Endothelial cell of umbilical vein (primary cell): Measurements from ENCODE around the gene CACNA1B. TPM values are rescaled to one million over a fixed set of nuclear protein-coding genes. Genes with fewer than 3 reads are reported as not detected.

Experiments
- BruUV-seq: library from RNA; stranded (reverse); fragments of 400-500 nt; replicated peaks from 2 replicates; lab custom pipeline; 2021; lab: Mats Ljungman, UMichigan
- CTCF ChIA-PET: fragments of 300-600, 350-600 bp; sonication (Branson Sonifier 250); formaldehyde crosslinking; loops from one replicate; lab custom pipeline; 2021; ENCODE audit warnings: antibody characterized with exemption, inconsistent platforms; lab: Charles Lee
- POLR2A ChIA-PET: fragments of 300-600, 350-600 bp; sonication (Branson Sonifier 250); formaldehyde crosslinking; loops from one replicate; lab custom pipeline; 2021; ENCODE audit warnings: antibody characterized with exemption, inconsistent platforms; lab: Charles Lee
- DNase-seq: peaks from one replicate; pipeline ENCODE4 v3.0.0-alpha.2; 2011; ENCODE audit warnings: low read depth, low spot score
- FAIRE-seq: peaks from 2 replicates; lab custom pipeline; 2011; peaks lifted over from hg19 to GRCh38; lab: Jason Lieb, UNC
- H2AFZ ChIP-seq: 2 replicates; pipeline ENCODE4 v1.6.0; 2012; ENCODE audit warnings: low read depth, low read length, control low read depth, inconsistent platforms
- H3K27ac ChIP-seq: 2 replicates; pipeline ENCODE4 v1.5.1; 2011; ENCODE audit warnings: low read depth, mild to moderate bottlenecking, control low read depth, low read length, moderate library complexity; ENCODE audit not compliant: insufficient read depth
- H3K27me3 ChIP-seq, 2 experiments: 2 replicates each; pipeline versions ENCODE4 v1.6.0 to v1.6.1; 2011; ENCODE audit warnings: low read length in 2 of 2, mixed read lengths in 1 of 2; ENCODE audit not compliant: control insufficient read depth in 2 of 2, insufficient read depth in 2 of 2
- H3K36me3 ChIP-seq, 2 experiments: 2 replicates in 1 of 2; 3 replicates in 1 of 2; pipeline ENCODE4 v1.5.1; 2011; ENCODE audit warnings: low read length in 2 of 2, mild to moderate bottlenecking in 1 of 2, moderate library complexity in 1 of 2; ENCODE audit not compliant: control insufficient read depth in 2 of 2, insufficient read depth in 2 of 2; ENCODE audit errors: extremely low read depth in 1 of 2
- H3K4me1 ChIP-seq: 3 replicates; pipeline ENCODE4 v1.5.1; 2011; ENCODE audit warnings: mild to moderate bottlenecking, low read length; ENCODE audit not compliant: control insufficient read depth, insufficient read depth; ENCODE audit errors: extremely low read depth
- H3K4me2 ChIP-seq: 2 replicates; pipeline ENCODE4 v1.6.1; 2011; ENCODE audit warnings: low read length, control low read depth, mixed read lengths; ENCODE audit not compliant: insufficient read depth
- H3K4me3 ChIP-seq, 3 experiments: fragments of 200-600 bp in 1 of 3; sonication (generic), shearing (Covaris generic) in 1 of 3; replicated peaks in 1 of 3; 2 replicates each; pipeline ENCODE4 v1.5.1; 2011 to 2016; ENCODE audit warnings: control low read depth in 3 of 3, low read length in 3 of 3, mild to moderate bottlenecking in 2 of 3, inconsistent platforms in 1 of 3, low read depth in 1 of 3, moderate library complexity in 1 of 3; ENCODE audit not compliant: insufficient read depth in 1 of 3
- H3K79me2 ChIP-seq: 2 replicates; pipeline ENCODE4 v1.6.0; 2012; ENCODE audit warnings: low read length, inconsistent platforms; ENCODE audit not compliant: control insufficient read depth, insufficient read depth
- H3K9ac ChIP-seq: replicated peaks from 2 replicates; pipeline ENCODE3; 2011; ENCODE audit warnings: low read length, control low read depth; ENCODE audit not compliant: insufficient read depth; ENCODE audit errors: extremely low read depth
- H3K9me1 ChIP-seq: replicated peaks from 3 replicates; pipeline ENCODE4 v1.6.0; 2011; ENCODE audit warnings: mild to moderate bottlenecking, low read length; ENCODE audit not compliant: control insufficient read depth, insufficient read depth; ENCODE audit errors: extremely low read depth
- H3K9me3 ChIP-seq: replicated peaks from 2 replicates; pipeline ENCODE4 v1.5.1; 2012; ENCODE audit warnings: low read length, inconsistent platforms; ENCODE audit not compliant: control insufficient read depth, insufficient read depth
- H4K20me1 ChIP-seq: replicated peaks from 2 replicates; pipeline ENCODE3; 2011; ENCODE audit warnings: mild to moderate bottlenecking, low read length; ENCODE audit not compliant: control insufficient read depth, insufficient read depth; ENCODE audit errors: extremely low read depth
- EZH2 ChIP-seq: IDR thresholded peaks from 2 replicates; pipeline ENCODE4 v1.6.1; 2012; ENCODE audit warnings: borderline replicate concordance, low read depth, mild to moderate bottlenecking, moderate library complexity, low read length, inconsistent platforms; ENCODE audit not compliant: severe bottlenecking
- FOS ChIP-seq: IDR thresholded peaks from 2 replicates; pipeline ENCODE4 v1.6.1; 2011; ENCODE audit warnings: mild to moderate bottlenecking, low read length, moderate library complexity, borderline replicate concordance; ENCODE audit not compliant: insufficient read depth
- GATA2 ChIP-seq: IDR thresholded peaks from 2 replicates; pipeline ENCODE4 v1.7.0; 2011; ENCODE audit warnings: low read depth, mild to moderate bottlenecking, moderate library complexity, mixed read lengths, low read length; ENCODE audit not compliant: insufficient read length, insufficient read depth
- JUN ChIP-seq: IDR thresholded peaks from 2 replicates; pipeline ENCODE4 v1.6.1; 2011; ENCODE audit warnings: borderline replicate concordance, low read depth; ENCODE audit not compliant: insufficient read length, insufficient read depth
- MAX ChIP-seq: IDR thresholded peaks from 2 replicates; pipeline ENCODE4 v1.6.1; 2011; ENCODE audit not compliant: insufficient read depth, insufficient read length
- MYC ChIP-seq: IDR thresholded peaks from one replicate; pipeline ENCODE4 v1.6.1; 2011; ENCODE audit warnings: mild to moderate bottlenecking, low read depth, low read length
- POLR2A ChIP-seq: IDR thresholded peaks from 2 replicates; pipeline ENCODE4 v1.6.1; 2012; ENCODE audit warnings: low read depth, mild to moderate bottlenecking, control low read depth, low read length
- POLR2AphosphoS5 ChIP-seq: IDR thresholded peaks from 2 replicates; pipeline ENCODE4 v1.6.1; 2012; ENCODE audit warnings: low read depth, mild to moderate bottlenecking, control low read depth, low read length, moderate library complexity; ENCODE audit not compliant: insufficient read depth
- dilution Hi-C: fragments of 300-500 bp; cut with MboI; formaldehyde crosslinking; loops from one replicate; pipeline ENCODE4 v1.15.0; 2019; ENCODE audit warnings: low sequenced_read_pairs; ENCODE audit not compliant: extremely low pct_ligation_motif_present
- intact Hi-C: fragments of 100-400 bp; cut with micrococcal nuclease; formaldehyde crosslinking; loops from one replicate; pipeline ENCODE4 v1.10.0; 2022
- polyA plus RNA-seq, 4 experiments: library from polyadenylated mRNA; depleted of rRNA in 3 of 4; stranded (reverse) in 3 of 4; unstranded in 1 of 4; fragments of >200 nt; gene quantifications; 2 replicates each; pipeline versions ENCODE4 v1.2.1 to v1.2.3, GENCODE V29; 2011 to 2012; ENCODE audit warnings: missing spikeins in 1 of 4
- total RNA-seq: library from RNA; stranded (reverse); gene quantifications from 2 replicates; pipeline ENCODE4 v1.2.3, GENCODE V29; 2021

CACNA1B gene
- total and polyA plus RNA-seq, 2 donors (not counting 3 experiments of a cell fraction or from before 2014, with no cell fraction given) = 0.11 to 0.41 TPM

GRCh38 chr9:138043061-138043410 lies 165.5 kb downstream of the CACNA1B start:
- ChIA-PET POLR2A (no interaction called here), CTCF (no interaction called here)
- no peak overlapping the region for H3K9ac ChIP-seq
- DNase-seq (no peak), FAIRE-seq (no peak)
- H4K20me1 ChIP-seq = no peaks in the 10 kb centered on the region
- H3K27ac ChIP-seq = no peak overlapping the region
- no peak overlapping the region for H2AFZ ChIP-seq
- intact Hi-C loops = no loop called here
- H3K4me2 ChIP-seq = no peak overlapping the region
- no peak overlapping the region for H3K4me3 ChIP-seq
- H3K9me3 ChIP-seq = no peaks in the 10 kb centered on the region
- BruUV-seq = no TSS peak
- no peaks in the 10 kb centered on the region for H3K9me1 ChIP-seq
- dilution Hi-C loops = no loop called here
- H3K36me3 ChIP-seq = no peaks in the 10 kb centered on the region
- H3K4me1 ChIP-seq = no peaks in the 10 kb centered on the region
- no peaks in the 10 kb centered on the region for H3K79me2 ChIP-seq
- no peaks in the 10 kb centered on the region for H3K27me3 ChIP-seq
- TF ChIP-seq GATA2 (no peak), POLR2A (no peak), JUN (no peak), MYC (no peak), POLR2AphosphoS5 (no peak), EZH2 (no peak)

GRCh38 chr9:138043411-138044345 lies 166.1 kb downstream of the CACNA1B start:
- Histone ChIP-seq H4K20me1 (no peaks in the 10 kb centered on the region), H3K9me1 (no peaks in the 10 kb centered on the region), H3K4me2 (no peak overlapping the region), H3K4me3 (no peak overlapping the region), H2AFZ (no peak overlapping the region), H3K4me1 (no peaks in the 10 kb centered on the region), H3K36me3 (no peaks in the 10 kb centered on the region), H3K27ac (no peak overlapping the region), H3K79me2 (no peaks in the 10 kb centered on the region), H3K9ac (no peak overlapping the region), H3K27me3 (no peaks in the 10 kb centered on the region), H3K9me3 (no peaks in the 10 kb centered on the region)
- TF ChIP-seq MAX (no peak), GATA2 (no peak), FOS (no peak)
- dilution Hi-C loops (no loop called here), intact Hi-C loops (no loop called here)
- no TSS peak for BruUV-seq
- CTCF ChIA-PET = no interaction called here
- POLR2A ChIA-PET = no interaction called here
- FAIRE-seq = no peak
- DNase-seq = no peak
